ENCODE results near the gene POLR1A.

DNA sequence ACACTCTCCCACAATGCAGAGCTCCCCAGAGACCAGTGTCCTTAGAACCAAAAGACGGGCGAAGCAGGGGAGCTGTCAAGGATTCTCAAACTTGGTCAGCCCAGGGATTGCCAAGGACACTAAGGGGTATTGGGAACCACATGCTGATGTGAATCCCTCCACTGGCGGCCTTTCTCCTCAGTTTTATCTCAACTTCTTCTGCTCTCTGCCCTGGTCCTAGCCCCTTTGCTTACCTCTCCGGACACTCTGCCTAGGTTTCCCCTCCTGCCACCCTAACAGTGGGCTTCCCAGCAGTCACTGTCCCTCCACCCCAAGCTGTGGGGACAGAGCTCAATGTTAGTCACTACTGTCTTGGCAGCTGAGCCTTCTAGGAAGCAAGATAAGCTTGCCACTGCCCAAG is 61.1 kb downstream of the POLR1A start:
- TF ChIP-seq, protein P1, sequence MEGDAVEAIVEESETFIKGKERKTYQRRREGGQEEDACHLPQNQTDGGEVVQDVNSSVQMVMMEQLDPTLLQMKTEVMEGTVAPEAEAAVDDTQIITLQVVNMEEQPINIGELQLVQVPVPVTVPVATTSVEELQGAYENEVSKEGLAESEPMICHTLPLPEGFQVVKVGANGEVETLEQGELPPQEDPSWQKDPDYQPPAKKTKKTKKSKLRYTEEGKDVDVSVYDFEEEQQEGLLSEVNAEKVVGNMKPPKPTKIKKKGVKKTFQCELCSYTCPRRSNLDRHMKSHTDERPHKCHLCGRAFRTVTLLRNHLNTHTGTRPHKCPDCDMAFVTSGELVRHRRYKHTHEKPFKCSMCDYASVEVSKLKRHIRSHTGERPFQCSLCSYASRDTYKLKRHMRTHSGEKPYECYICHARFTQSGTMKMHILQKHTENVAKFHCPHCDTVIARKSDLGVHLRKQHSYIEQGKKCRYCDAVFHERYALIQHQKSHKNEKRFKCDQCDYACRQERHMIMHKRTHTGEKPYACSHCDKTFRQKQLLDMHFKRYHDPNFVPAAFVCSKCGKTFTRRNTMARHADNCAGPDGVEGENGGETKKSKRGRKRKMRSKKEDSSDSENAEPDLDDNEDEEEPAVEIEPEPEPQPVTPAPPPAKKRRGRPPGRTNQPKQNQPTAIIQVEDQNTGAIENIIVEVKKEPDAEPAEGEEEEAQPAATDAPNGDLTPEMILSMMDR (IDR thresholded peaks at IDR 0.05): no peak
- no peak for TF ChIP-seq POLR2A (IDR thresholded peaks at IDR 0.05)
